ENCODE results near the gene USP17L19.
"Not testable (repeated sequence)": the region's sequence is repeated elsewhere in the genome, so short reads cannot be mapped to it uniquely, and the experiment has no call there.

DNA sequence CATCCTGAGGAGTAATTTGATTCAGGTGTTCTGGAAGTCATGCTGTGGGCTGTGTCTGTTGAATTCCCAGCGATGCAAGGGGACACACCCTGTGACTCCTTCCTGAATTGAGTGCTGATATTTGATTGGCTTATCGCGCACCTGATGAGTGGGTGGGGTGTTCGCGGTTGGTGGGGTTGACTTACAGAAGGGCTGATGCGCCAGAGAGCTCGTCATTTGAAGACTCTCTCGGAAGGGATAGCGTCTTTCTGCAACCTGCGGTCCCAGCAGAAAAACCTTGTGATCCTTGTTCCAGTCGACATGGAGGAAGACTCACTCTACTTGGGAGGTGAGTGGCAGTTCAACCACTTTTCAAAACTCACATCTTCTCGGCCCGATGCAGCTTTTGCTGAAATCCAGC, 33.3 kb upstream of the USP17L19 start, which contains the start of gene USP17L12:
- TF ChIP-seq EZH2 (IDR thresholded peaks at IDR 0.05; ENCODE audit: insufficient read depth, low read length); CTCF (IDR thresholded peaks at IDR 0.05; ENCODE audit: insufficient read depth, low read depth, low read length): not testable (repeated sequence)

All from astrocyte (in vitro differentiated cells and primary cell).